ENCODE results near the gene ZNRD2. TPM values are rescaled to one million over a fixed set of nuclear protein-coding genes. Genes with fewer than 3 reads are reported as not detected.
A peak's percentile ranks its signal among the peaks of the same experiment; 100 is the strongest.

Gene ZNRD2
- total RNA-seq, 2 experiments from 2014 or later = 54.3 to 54.7 TPM

DNA sequence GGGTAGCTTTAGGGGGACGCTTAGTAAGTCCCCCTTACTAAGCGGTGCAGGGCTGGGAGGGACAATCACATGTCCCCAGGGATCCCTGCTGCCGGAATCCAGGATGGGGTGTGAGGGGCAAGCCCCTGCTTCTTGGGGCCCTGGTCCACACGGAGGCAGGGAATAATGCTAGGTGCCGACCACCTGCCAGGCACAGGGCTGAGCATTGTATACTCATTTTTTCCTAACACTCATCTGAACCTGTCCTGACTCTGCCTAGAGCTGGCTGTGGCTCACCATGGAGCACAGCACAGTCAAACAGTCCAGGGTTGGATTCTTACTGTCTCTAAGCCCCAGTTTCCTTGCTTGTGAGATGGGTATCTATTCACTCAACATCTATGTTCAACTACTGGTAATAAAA lies 10.7 kb upstream of the ZNRD2 start:
- Mint-ChIP-seq H3K9me3 (no peaks in the 10 kb centered on the region), H3K27me3 (no peaks in the 10 kb centered on the region), H3K4me3 (peak overlapping the region; percentile 87), H3K4me1 (ENCODE audit: low read depth) (peaks cover 56% of the 10 kb centered on the region), H3K27ac (peak overlapping the region; percentile 3), H3K36me3 (ENCODE audit: low read depth) (no peaks in the 10 kb centered on the region)
- peak; percentile 45 for DNase-seq
- intact Hi-C loops (cut with micrococcal nuclease) = no loop called here
- TF ChIP-seq, protein P1, sequence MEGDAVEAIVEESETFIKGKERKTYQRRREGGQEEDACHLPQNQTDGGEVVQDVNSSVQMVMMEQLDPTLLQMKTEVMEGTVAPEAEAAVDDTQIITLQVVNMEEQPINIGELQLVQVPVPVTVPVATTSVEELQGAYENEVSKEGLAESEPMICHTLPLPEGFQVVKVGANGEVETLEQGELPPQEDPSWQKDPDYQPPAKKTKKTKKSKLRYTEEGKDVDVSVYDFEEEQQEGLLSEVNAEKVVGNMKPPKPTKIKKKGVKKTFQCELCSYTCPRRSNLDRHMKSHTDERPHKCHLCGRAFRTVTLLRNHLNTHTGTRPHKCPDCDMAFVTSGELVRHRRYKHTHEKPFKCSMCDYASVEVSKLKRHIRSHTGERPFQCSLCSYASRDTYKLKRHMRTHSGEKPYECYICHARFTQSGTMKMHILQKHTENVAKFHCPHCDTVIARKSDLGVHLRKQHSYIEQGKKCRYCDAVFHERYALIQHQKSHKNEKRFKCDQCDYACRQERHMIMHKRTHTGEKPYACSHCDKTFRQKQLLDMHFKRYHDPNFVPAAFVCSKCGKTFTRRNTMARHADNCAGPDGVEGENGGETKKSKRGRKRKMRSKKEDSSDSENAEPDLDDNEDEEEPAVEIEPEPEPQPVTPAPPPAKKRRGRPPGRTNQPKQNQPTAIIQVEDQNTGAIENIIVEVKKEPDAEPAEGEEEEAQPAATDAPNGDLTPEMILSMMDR (IDR thresholded peaks at IDR 0.05) = no peak
- ChIA-PET CTCF (interaction anchor here (6.0 kb wide), 1 partner anchor 12 kb away, joined by 34 read pairs; the partner anchor contains the start of genes FAM89B and ZNRD2), POLR2A (interaction anchor here (0.7 to 4.1 kb wide), 13 partner anchors 9 to 181 kb away, joined by 3 to 19 read pairs (median 3); partner anchors contain the start of genes MALAT1, NEAT1, SCYL1 and ZNRD2)
- ATAC-seq = peak; percentile 41

DNA sequence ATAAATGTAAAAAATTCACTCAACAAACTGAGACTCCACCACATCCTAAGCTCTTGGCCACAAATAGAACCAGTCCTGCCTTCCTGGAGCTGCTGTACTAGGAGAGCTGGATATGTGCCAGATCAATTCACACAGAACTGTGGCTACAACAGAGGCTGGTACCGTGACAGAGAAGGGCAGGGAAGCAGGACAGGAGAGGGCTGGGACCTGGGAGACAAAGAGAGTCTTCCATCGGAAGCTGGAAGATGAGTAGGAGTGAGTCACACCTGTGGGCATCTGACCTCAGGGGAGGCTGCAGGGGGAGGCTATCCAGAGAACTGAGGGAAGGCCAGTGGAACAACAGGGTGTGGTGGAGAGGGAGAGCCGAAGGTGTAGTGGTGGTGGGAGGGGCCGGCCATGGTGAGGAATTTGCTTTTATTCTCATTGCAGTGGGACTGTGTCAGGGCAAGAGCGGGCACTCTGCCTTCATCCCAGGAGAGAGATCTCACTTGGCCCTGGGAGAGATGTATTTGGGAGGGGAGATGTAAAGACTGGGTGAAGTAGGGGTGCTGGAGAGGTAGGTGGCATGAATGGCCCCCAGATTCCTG lies 10.2 kb upstream of the ZNRD2 start:
- H3K9me3 Mint-ChIP-seq = no peaks in the 10 kb centered on the region
- peaks cover 54% of the 10 kb centered on the region for H3K4me1 Mint-ChIP-seq (ENCODE audit: low read depth)
- intact Hi-C loops (cut with micrococcal nuclease) = no loop called here
- H3K27ac Mint-ChIP-seq = peak overlapping the region; percentile 48
- H3K27me3 Mint-ChIP-seq = no peaks in the 10 kb centered on the region
- no peaks in the 10 kb centered on the region for H3K36me3 Mint-ChIP-seq (ENCODE audit: low read depth)
- no peak for ATAC-seq
- POLR2A ChIA-PET = interaction anchor here (0.9 to 4.1 kb wide), 13 partner anchors 9 to 141 kb away, joined by 3 to 19 read pairs (median 3); partner anchors contain the start of genes MALAT1, SCYL1 and ZNRD2
- CTCF ChIA-PET = interaction anchor here (2.6 to 6.0 kb wide), 2 partner anchors 12 to 19 kb away, joined by 13 to 34 read pairs; partner anchors contain the start of genes FAM89B and ZNRD2
- TF ChIP-seq, protein P1 (IDR thresholded peaks at IDR 0.05) = no peak
- no peak for DNase-seq
- no peak overlapping the region for H3K4me3 Mint-ChIP-seq

DNA sequence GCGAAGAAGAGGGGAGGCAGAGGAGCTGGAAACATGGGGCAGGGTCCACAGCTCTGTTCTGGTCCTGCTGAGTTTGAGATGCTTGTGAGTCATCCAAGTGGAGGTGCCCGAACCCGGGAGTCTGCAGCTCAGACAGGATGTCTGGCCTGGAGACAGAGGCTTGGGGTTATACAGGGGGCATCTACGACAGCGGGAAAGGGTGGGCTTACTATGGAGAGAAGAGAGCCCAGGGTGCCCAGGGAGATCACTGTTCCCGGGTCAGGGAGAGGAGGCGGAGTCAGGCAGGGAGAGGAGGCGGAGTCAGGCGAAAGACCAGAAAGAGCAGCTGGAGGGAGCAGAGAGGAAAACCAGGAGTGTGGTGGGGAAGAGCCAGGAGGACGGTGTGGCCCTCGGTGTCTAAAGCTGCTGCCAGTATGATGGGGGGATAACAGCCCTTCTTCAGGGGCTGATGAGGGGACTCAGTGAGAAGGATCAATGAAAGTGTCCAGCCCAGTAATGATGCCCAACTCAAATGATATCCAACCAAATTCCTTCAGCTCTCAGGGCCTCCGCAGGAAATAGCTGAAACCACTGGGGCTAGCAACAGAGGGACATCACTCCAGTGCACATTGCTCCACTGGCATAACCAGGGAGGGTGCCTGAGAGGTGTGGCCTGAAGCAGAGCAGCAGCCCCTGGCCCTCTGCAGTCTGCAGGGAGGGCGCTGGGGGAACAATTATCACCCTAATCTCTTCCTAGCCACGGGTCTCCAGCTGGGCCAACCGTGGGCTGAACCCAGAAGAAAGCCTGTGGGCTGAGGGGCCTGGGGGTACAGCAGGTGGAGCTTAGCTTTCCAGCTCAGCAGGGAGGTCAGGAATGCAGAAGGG lies 9.5 kb upstream of the ZNRD2 start:
- Mint-ChIP-seq H3K27me3 (no peaks in the 10 kb centered on the region), H3K9me3 (no peaks in the 10 kb centered on the region), H3K4me1 (ENCODE audit: low read depth) (peaks cover 54% of the 10 kb centered on the region), H3K4me3 (no peak overlapping the region), H3K36me3 (ENCODE audit: low read depth) (no peaks in the 10 kb centered on the region), H3K27ac (peak overlapping the region; percentile 48)
- intact Hi-C loops (cut with micrococcal nuclease) = no loop called here
- ChIA-PET POLR2A (interaction anchor here (0.6 to 4.1 kb wide), 13 partner anchors 8 to 141 kb away, joined by 3 to 19 read pairs (median 3); partner anchors contain the start of genes MALAT1 and ZNRD2), CTCF (interaction anchor here (1.1 to 6.0 kb wide), 3 partner anchors 11 to 31 kb away, joined by 3 to 34 read pairs (median 13); partner anchors contain the start of genes FAM89B and ZNRD2)
- ATAC-seq (no peak), DNase-seq (no peak)
- TF ChIP-seq, protein P1 (IDR thresholded peaks at IDR 0.05) = no peak

DNA sequence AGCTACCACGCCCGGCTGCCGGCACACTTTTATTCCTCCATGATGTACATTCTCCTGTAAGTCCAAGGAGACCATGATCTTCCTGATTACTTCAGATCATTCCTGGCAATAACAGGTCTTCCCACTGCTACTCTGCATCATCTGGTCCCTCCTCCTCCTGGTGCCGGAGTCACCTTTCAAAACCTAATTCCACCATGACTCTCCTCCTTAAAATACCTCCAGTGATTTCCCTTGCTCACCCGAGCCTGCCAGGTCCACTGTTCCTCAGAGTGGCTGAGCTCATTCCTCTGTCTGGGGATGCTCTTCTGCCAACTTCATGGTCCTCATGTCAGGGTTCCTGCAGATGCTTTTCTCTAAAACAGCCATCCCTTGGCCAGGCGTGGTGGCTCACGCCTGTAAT lies 8.3 kb upstream of the ZNRD2 start:
- no peak overlapping the region for H3K4me3 Mint-ChIP-seq
- no peaks in the 10 kb centered on the region for H3K27me3 Mint-ChIP-seq
- intact Hi-C loops (cut with micrococcal nuclease) = no loop called here
- CTCF ChIA-PET = interaction anchor here (0.8 to 6.0 kb wide), 5 partner anchors 10 to 32 kb away, joined by 3 to 34 read pairs (median 3); partner anchors contain the start of genes FAM89B and ZNRD2
- H3K36me3 Mint-ChIP-seq (ENCODE audit: low read depth) = peaks cover 2% of the 10 kb centered on the region
- H3K9me3 Mint-ChIP-seq = no peaks in the 10 kb centered on the region
- TF ChIP-seq, protein P1 (IDR thresholded peaks at IDR 0.05) = no peak
- peaks cover 56% of the 10 kb centered on the region for H3K4me1 Mint-ChIP-seq (ENCODE audit: low read depth)
- no peak overlapping the region for H3K27ac Mint-ChIP-seq
- DNase-seq (no peak), ATAC-seq (no peak)
- POLR2A ChIA-PET = interaction anchor here (1.0 to 4.1 kb wide), 7 partner anchors 7 to 141 kb away, joined by 3 to 19 read pairs (median 5); partner anchors contain the start of genes MALAT1 and ZNRD2

Data from activated CD8-positive, alpha-beta T cell treated with anti-CD3 and anti-CD28 coated beads for 36 hours (primary cell).